ENCODE results near the gene DDN. TPM values are rescaled to one million over a fixed set of nuclear protein-coding genes. Genes with fewer than 3 reads are reported as not detected.

The DDN gene
- total and polyA plus RNA-seq, 2 donors (not counting 1 experiment from before 2014, with no cell fraction given) = 0.10 to 0.75 TPM

DNA sequence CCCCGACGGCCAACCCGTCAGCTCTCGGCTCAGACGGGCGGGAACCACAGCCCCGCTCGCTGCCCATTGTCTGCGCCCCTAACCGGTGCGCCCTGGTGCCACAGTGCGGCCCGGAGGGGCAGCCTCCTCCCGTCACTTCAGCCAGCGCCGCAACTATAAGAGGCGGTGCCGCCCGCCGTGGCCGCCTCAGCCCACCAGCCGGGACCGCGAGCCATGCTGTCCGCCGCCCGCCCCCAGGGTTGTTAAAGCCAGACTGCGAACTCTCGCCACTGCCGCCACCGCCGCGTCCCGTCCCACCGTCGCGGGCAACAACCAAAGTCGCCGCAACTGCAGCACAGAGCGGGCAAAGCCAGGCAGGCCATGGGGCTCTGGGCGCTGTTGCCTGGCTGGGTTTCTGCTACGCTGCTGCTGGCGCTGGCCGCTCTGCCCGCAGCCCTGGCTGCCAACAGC, 20.9 kb downstream of the DDN start, which contains the start of gene WNT1:
TSS of gene WNT1 (plus strand) at position 32 of the 450 bp plus-strand sequence. CDS start at position 361, 329 bp downstream.
- Mint-ChIP-seq H3K27me3 (peaks cover 67% of the 10 kb centered on the region), H3K4me1 (peaks cover 54% of the 10 kb centered on the region), H3K27ac (peak within 1 kb of the TSS; percentile 82), H3K4me3 (peak within 1 kb of the TSS; percentile 93), H3K9me3 (ENCODE audit: insufficient read depth) (no peaks in the 10 kb centered on the region)
- peak within 1 kb of the TSS; percentile 86 for H2AFZ ChIP-seq (ENCODE audit: insufficient read depth, low read depth, low read length, poor library complexity, severe bottlenecking)
- H3K27ac ChIP-seq (ENCODE audit: low read length in 2 of 2) = no peak within 1 kb of the TSS
- H3K79me2 ChIP-seq (ENCODE audit: control insufficient read depth, insufficient read depth, low read length) = no peaks in the 10 kb centered on the region
- H3K4me1 ChIP-seq (ENCODE audit: control insufficient read depth in 2 of 2, insufficient read depth in 2 of 2, low read length in 2 of 2) = peaks cover 50 to 54% of the 10 kb centered on the region in 2 donors
- DNase-seq (peak; percentile 61), ATAC-seq (ENCODE audit: low read depth) (peak; percentile 1)
- peak within 1 kb of the TSS; percentile 52 to 86 (median 63) for H3K4me3 ChIP-seq (ENCODE audit: control extremely low read depth in 1 of 5, extremely low read depth in 1 of 5, insufficient read depth in 1 of 5, low read depth in 2 of 5, low read length in 4 of 5)
- peaks cover 7% of the 10 kb centered on the region for H4K20me1 ChIP-seq (ENCODE audit: control insufficient read depth, insufficient read depth, low read length, poor library complexity, severe bottlenecking)
- ChIA-PET POLR2A (interaction anchor here (0.6 to 2.8 kb wide), 2 partner anchors 19 to 126 kb away, joined by 5 to 12 read pairs; partner anchors contain the start of gene DDX23), CTCF (interaction anchor here (0.5 to 9.0 kb wide), 17 partner anchors 10 to 186 kb away, joined by 3 to 71 read pairs (median 8); partner anchors contain the start of genes ARF3, DDX23, FKBP11 and PRKAG1)
- peak within 1 kb of the TSS; percentile 76 for H3K9ac ChIP-seq (ENCODE audit: low read length)
- H3K27me3 ChIP-seq (replicated peaks in 1 of 4; ENCODE audit: control extremely low read depth in 1 of 4, control insufficient read depth in 3 of 4, insufficient read depth in 4 of 4, low read length in 3 of 4) = peaks cover 2 to 82% (median 46%) of the 10 kb centered on the region in 4 experiments
- H3K4me2 ChIP-seq (replicated peaks; ENCODE audit: low read depth, low read length, poor library complexity, severe bottlenecking) = peak within 1 kb of the TSS; percentile 99
- TF ChIP-seq EZH2 (IDR thresholded peaks at IDR 0.05; ENCODE audit: borderline replicate concordance, insufficient read depth, low read depth, low read length, poor library complexity, severe bottlenecking) = peak; percentile 18
- TF ChIP-seq, protein P1, sequence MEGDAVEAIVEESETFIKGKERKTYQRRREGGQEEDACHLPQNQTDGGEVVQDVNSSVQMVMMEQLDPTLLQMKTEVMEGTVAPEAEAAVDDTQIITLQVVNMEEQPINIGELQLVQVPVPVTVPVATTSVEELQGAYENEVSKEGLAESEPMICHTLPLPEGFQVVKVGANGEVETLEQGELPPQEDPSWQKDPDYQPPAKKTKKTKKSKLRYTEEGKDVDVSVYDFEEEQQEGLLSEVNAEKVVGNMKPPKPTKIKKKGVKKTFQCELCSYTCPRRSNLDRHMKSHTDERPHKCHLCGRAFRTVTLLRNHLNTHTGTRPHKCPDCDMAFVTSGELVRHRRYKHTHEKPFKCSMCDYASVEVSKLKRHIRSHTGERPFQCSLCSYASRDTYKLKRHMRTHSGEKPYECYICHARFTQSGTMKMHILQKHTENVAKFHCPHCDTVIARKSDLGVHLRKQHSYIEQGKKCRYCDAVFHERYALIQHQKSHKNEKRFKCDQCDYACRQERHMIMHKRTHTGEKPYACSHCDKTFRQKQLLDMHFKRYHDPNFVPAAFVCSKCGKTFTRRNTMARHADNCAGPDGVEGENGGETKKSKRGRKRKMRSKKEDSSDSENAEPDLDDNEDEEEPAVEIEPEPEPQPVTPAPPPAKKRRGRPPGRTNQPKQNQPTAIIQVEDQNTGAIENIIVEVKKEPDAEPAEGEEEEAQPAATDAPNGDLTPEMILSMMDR (IDR thresholded peaks at IDR 0.05) = peak; percentile 77
- peaks cover 0 to 28% (median 0%) of the 10 kb centered on the region in 3 donors for H3K9me3 ChIP-seq (ENCODE audit: control extremely low read depth in 1 of 3, control insufficient read depth in 2 of 3, insufficient read depth in 1 of 3, low read length in 2 of 3)
- H3K36me3 ChIP-seq (replicated peaks in 1 of 2; ENCODE audit: control extremely low read depth in 1 of 2, control insufficient read depth in 1 of 2, extremely low read depth in 1 of 2, insufficient read depth in 2 of 2, low read length in 1 of 2) = no peaks in the 10 kb centered on the region
- intact Hi-C loops (cut with micrococcal nuclease) = loop anchor here (1.0 to 2.0 kb wide), 4 partner anchors 8 to 152 kb away; partner anchors contain the start of gene DDX23
- 3% methylated on average over 45 of the region's 45 CpGs for WGBS (ENCODE audit: insufficient coverage)

Data from B cell (primary cell).